IPS-15b (cell line): ENCODE measurements around the gene ISG20.

ENCODE experiments used
- H3K27me3 ChIP-seq: one replicate; pipeline ENCODE4 v1.6.1; 2013; ENCODE audit warnings: low read length; ENCODE audit not compliant: control insufficient read depth, insufficient read depth
- H3K36me3 ChIP-seq: one replicate; pipeline ENCODE4 v1.6.1; 2013; ENCODE audit warnings: low read length; ENCODE audit not compliant: control insufficient read depth, insufficient read depth
- H3K4me1 ChIP-seq: one replicate; pipeline ENCODE4 v1.6.1; 2013; ENCODE audit warnings: mild to moderate bottlenecking, low read length; ENCODE audit not compliant: control insufficient read depth, insufficient read depth
- H3K4me3 ChIP-seq: one replicate; pipeline ENCODE4 v1.5.1; 2013; ENCODE audit warnings: low read depth, low read length
- H3K9ac ChIP-seq: one replicate; pipeline ENCODE4 v1.6.1; 2013; ENCODE audit warnings: low read depth, mild to moderate bottlenecking, low read length
- H3K9me3 ChIP-seq: one replicate; pipeline ENCODE4 v1.6.1; 2013; ENCODE audit warnings: mild to moderate bottlenecking, low read length; ENCODE audit not compliant: control insufficient read depth, insufficient read depth

The ISG20 gene

DNA sequence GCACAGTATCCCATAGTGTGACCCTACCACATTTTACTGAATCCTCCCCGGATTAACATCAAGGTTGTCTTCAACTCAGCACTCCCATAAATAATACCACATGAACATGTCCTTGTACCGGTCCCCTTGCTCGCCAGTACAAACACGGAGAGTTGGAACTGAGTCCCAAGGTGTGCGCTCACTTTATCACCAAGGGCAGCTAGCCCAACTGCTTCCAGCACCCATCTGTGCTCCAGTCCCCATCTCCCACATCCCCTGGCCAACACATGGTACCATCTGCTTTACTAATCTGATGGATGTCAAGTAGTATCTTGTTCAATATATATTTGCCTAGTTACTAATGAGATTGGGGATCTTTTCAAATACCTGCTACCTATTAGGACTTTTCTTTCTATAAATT lies 64.7 kb downstream of the ISG20 start:
- no peaks in the 10 kb centered on the region for H3K9me3 ChIP-seq
- H3K4me1 ChIP-seq, result peaks cover 3% of the 10 kb centered on the region
- no peaks in the 10 kb centered on the region for H3K36me3 ChIP-seq
- no peak overlapping the region for H3K4me3 ChIP-seq
- H3K27me3 ChIP-seq, result peaks cover 40% of the 10 kb centered on the region
- H3K9ac ChIP-seq, result no peak overlapping the region

DNA sequence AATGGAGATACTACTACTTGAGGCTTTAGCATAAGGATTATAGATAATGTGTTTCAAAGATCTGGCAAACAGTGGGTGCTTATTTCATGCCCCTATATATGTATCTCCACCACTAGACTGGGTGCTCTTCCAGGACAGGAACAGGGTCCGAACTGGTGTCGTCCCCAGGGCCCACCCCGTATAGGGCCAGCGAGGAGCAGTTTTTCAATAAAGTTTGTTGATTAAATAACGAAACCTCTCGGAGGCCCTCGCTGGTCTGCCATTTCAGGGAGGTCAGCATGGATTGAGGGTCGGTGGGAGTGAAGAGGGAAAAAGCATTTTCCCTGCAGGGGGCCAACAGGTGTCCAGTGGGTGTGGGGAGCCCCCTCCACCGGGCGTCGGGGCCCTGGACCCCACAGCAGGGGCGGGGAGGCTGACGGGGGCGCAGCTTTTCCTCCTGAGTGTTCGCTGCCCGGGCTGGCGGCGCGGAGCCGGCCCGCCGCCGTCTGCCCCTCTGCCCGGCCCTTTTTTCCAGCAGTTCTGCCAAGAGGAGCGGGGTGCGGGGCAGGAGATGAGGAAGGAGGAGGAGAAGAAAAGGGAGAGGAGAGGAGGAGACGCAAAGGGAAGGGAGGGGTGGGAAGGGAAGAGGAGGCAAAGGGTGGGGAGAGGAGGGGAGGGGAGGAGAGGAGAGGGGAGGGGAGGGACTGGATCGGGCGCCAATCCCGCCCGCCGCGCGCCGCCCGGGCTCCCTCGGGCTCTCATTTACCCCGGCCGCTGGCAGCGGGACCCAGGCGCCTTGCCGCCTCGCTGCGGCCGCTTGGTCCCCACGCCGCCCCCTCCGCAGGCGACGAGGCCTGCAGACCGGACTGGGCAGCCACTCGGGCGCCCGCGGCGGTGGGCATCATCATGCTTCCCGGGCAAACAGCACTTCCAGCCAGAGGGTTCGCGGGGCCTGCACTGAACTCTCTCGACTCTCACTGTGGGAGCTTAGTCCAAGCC lies 66.3 kb downstream of the ISG20 start:
- peak overlapping the region; percentile 54 for H3K9ac ChIP-seq
- H3K9me3 ChIP-seq, result no peaks in the 10 kb centered on the region
- no peaks in the 10 kb centered on the region for H3K36me3 ChIP-seq
- peak overlapping the region; percentile 66 for H3K4me3 ChIP-seq
- H3K27me3 ChIP-seq, result peaks cover 36% of the 10 kb centered on the region
- peaks cover 3% of the 10 kb centered on the region for H3K4me1 ChIP-seq

DNA sequence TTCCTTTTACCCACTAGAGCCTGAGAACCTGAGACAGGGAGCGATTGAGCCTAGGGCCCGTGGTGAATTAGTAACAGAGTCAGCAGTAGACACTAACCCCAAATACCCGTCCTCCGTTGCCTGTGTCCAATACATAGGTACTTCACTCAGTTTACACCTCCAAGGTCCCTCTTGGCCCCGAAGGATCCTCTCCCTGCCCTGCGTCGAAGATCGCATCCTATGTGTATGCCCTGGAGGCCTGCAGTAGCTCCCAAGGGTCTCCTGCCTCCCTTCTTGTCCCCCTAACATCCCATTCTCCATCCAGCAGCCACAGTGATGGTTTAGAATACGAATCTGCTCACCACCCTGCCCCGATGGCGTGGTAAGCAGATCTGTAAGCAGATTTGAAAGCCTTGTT lies 67.0 kb downstream of the ISG20 start:
- H3K27me3 ChIP-seq, result peaks cover 36% of the 10 kb centered on the region

More for the DNA sequence above, 67.0 kb downstream of the ISG20 start:
- H3K9me3 ChIP-seq, result no peaks in the 10 kb centered on the region
- peak overlapping the region; percentile 66 for H3K4me3 ChIP-seq
- H3K9ac ChIP-seq, result peak overlapping the region; percentile 54
- H3K36me3 ChIP-seq, result no peaks in the 10 kb centered on the region
- peaks cover 3% of the 10 kb centered on the region for H3K4me1 ChIP-seq
